ENCODE data around the gene RABGAP1L. TPM values are rescaled to one million over a fixed set of nuclear protein-coding genes. Genes with fewer than 3 reads are reported as not detected.

The RABGAP1L gene
- total and polyA plus RNA-seq, 2 of the 8 experiments (the other 6 are each of a cell fraction or from before 2014, with no cell fraction given), result 33.3 to 156 TPM

- TF ChIP-seq ATF2 (IDR thresholded peaks at IDR 0.05; ENCODE audit: low read length), result no peak
- TF ChIP-seq JUN (IDR thresholded peaks at IDR 0.05; ENCODE audit: low read depth, low read length), result no peak
- TF ChIP-seq GTF2F1 (IDR thresholded peaks at IDR 0.05; ENCODE audit: borderline replicate concordance, low read depth, low read length), result no peak
Observed at GRCh38 chr1:174818951-174819350, 659.6 kb downstream of the RABGAP1L start (continued).

Data from H1 (cell line).